ENCODE results near the gene ATP1A4.

The ATP1A4 gene

DNA sequence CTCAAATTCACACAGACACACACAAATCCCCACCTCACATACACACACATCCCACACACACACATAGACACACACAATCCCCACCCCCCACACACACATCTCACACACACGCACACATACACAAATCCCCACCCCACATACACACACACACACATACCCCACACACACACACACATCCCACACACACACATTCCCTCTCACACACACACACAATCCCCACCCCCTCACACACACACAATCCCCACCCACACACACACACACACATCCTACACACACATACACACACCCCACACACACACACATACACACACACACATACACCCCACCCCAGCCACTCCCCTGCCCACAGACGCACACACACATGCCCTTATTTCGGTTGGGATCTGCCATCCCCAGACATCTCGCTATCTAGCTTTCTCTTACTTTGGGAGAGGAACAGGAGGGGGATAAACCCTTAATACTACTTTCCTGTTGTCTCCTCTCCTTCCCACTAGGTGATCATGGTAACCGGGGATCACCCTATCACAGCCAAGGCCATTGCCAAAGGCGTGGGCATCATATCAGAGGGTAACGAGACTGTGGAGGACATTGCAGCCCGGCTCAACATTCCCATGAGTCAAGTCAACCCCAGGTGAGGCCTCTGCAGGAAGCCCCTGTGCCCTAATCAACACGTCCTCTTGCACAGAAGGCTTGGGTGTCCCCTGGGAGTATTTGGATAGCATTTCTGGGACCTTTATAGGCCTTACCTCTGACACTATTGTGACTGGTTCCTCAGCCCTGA is 17.2 kb upstream of the ATP1A4 start:
- no peak overlapping the region for H3K9ac ChIP-seq (ENCODE audit: low read depth, low read length)
- peaks cover 33% of the 10 kb centered on the region for H3K36me3 ChIP-seq (ENCODE audit: control insufficient read depth, insufficient read depth, low read length)
- no peaks in the 10 kb centered on the region for H3K27me3 ChIP-seq (ENCODE audit: control insufficient read depth, insufficient read depth, low read length)
- no peaks in the 10 kb centered on the region for H3K4me1 ChIP-seq (ENCODE audit: control insufficient read depth, insufficient read depth, low read length)
- no peaks in the 10 kb centered on the region for H3K9me3 ChIP-seq (ENCODE audit: control insufficient read depth, insufficient read depth, low read length)
- no peak overlapping the region for H3K4me3 ChIP-seq (ENCODE audit: low read depth, low read length)

- no peaks in the 10 kb centered on the region for H3K27me3 ChIP-seq (ENCODE audit: control insufficient read depth, insufficient read depth, low read length)
- no peak overlapping the region for H3K4me3 ChIP-seq (ENCODE audit: low read depth, low read length)
- peaks cover 26% of the 10 kb centered on the region for H3K36me3 ChIP-seq (ENCODE audit: control insufficient read depth, insufficient read depth, low read length)
- H3K4me1 ChIP-seq (ENCODE audit: control insufficient read depth, insufficient read depth, low read length) = no peaks in the 10 kb centered on the region
- no peaks in the 10 kb centered on the region for H3K9me3 ChIP-seq (ENCODE audit: control insufficient read depth, insufficient read depth, low read length)
- no peak overlapping the region for H3K9ac ChIP-seq (ENCODE audit: low read depth, low read length)
Observed at GRCh38 chr1:160134791-160135572, 16.4 kb upstream of the ATP1A4 start.

DNA sequence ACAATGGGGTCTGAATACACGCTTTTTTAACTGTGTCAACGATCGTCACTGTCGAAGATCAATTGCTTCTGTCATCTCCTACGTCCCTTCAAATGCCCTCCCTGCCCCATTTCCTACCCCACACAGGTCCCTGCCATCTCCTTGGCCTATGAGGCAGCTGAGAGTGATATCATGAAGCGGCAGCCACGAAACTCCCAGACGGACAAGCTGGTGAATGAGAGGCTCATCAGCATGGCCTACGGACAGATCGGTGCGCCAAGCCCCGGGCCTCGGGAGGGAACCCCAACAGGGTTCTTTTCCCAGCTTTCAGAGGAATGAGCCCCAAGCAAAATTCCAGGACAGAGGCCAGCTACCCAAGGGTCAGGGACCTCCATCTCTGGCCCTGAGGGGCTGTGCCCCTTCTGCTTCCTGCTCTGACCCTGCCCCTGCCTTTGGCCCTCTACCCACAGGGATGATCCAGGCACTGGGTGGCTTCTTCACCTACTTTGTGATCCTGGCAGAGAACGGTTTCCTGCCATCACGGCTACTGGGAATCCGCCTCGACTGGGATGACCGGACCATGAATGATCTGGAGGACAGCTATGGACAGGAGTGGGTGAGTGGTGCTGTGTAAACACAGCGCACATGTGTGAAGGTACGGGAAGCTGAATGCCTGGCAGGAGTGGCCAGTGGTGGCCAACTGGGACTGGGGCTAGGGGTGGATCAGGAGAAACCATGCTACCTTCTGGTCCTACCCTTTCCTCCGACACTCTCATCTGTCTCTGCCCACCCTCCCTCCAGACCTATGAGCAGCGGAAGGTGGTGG is 15.1 kb upstream of the ATP1A4 start:
- Histone ChIP-seq H3K9me3 (ENCODE audit: control insufficient read depth, insufficient read depth, low read length) (no peaks in the 10 kb centered on the region), H3K27me3 (ENCODE audit: control insufficient read depth, insufficient read depth, low read length) (no peaks in the 10 kb centered on the region), H3K4me1 (ENCODE audit: control insufficient read depth, insufficient read depth, low read length) (no peaks in the 10 kb centered on the region), H3K9ac (ENCODE audit: low read depth, low read length) (no peak overlapping the region), H3K36me3 (ENCODE audit: control insufficient read depth, insufficient read depth, low read length) (peaks cover 17% of the 10 kb centered on the region), H3K4me3 (ENCODE audit: low read depth, low read length) (no peak overlapping the region)

DNA sequence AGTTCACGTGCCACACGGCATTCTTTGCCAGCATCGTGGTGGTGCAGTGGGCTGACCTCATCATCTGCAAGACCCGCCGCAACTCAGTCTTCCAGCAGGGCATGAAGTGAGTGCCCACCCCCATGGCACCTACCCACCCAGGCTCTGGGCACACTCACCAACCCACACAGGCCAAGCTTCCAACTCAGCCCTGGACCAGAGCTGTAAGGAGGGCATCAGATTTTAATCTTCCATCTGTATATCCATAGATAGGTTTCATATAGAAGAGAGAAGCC is 14.5 kb upstream of the ATP1A4 start:
- H3K36me3 ChIP-seq (ENCODE audit: control insufficient read depth, insufficient read depth, low read length) = peaks cover 15% of the 10 kb centered on the region
- no peak overlapping the region for H3K4me3 ChIP-seq (ENCODE audit: low read depth, low read length)
- H3K27me3 ChIP-seq (ENCODE audit: control insufficient read depth, insufficient read depth, low read length) = no peaks in the 10 kb centered on the region
- H3K9me3 ChIP-seq (ENCODE audit: control insufficient read depth, insufficient read depth, low read length) = no peaks in the 10 kb centered on the region
- no peak overlapping the region for H3K9ac ChIP-seq (ENCODE audit: low read depth, low read length)
- no peaks in the 10 kb centered on the region for H3K4me1 ChIP-seq (ENCODE audit: control insufficient read depth, insufficient read depth, low read length)

GRCh38 chr1:160137216-160137862 is 14.1 kb upstream of the ATP1A4 start:
- Histone ChIP-seq H3K4me3 (ENCODE audit: low read depth, low read length) (no peak overlapping the region), H3K36me3 (ENCODE audit: control insufficient read depth, insufficient read depth, low read length) (peaks cover 12% of the 10 kb centered on the region), H3K9ac (ENCODE audit: low read depth, low read length) (no peak overlapping the region), H3K4me1 (ENCODE audit: control insufficient read depth, insufficient read depth, low read length) (no peaks in the 10 kb centered on the region), H3K27me3 (ENCODE audit: control insufficient read depth, insufficient read depth, low read length) (no peaks in the 10 kb centered on the region), H3K9me3 (ENCODE audit: control insufficient read depth, insufficient read depth, low read length) (no peaks in the 10 kb centered on the region)

DNA sequence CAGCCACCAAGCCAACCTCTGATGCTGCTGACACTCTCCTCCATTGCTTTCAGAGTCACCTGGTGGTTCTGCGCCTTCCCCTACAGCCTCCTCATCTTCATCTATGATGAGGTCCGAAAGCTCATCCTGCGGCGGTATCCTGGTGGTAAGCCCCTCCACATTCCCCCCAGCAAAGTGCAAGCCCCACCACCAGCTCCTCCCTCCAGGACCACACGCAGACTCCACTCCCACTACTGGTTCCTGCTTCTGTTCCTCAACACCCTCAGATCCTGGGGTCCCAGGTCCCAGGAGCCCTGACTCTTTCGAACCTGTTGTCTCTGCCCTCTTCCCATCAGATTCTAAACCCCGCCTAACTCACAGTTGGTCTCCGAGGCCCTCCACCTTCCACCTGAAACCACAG is 11.6 kb upstream of the ATP1A4 start:
- H3K27me3 ChIP-seq (ENCODE audit: control insufficient read depth, insufficient read depth, low read length) = no peaks in the 10 kb centered on the region
- no peak overlapping the region for H3K4me3 ChIP-seq (ENCODE audit: low read depth, low read length)
- no peaks in the 10 kb centered on the region for H3K9me3 ChIP-seq (ENCODE audit: control insufficient read depth, insufficient read depth, low read length)
- H3K36me3 ChIP-seq (ENCODE audit: control insufficient read depth, insufficient read depth, low read length) = peaks cover 12% of the 10 kb centered on the region
- no peak overlapping the region for H3K9ac ChIP-seq (ENCODE audit: low read depth, low read length)
- H3K4me1 ChIP-seq (ENCODE audit: control insufficient read depth, insufficient read depth, low read length) = no peaks in the 10 kb centered on the region

- H3K9me3 ChIP-seq (ENCODE audit: control insufficient read depth, insufficient read depth, low read length) = no peaks in the 10 kb centered on the region
- no peaks in the 10 kb centered on the region for H3K27me3 ChIP-seq (ENCODE audit: control insufficient read depth, insufficient read depth, low read length)
- no peak overlapping the region for H3K9ac ChIP-seq (ENCODE audit: low read depth, low read length)
Observed at GRCh38 chr1:160143695-160144094, 7.7 kb upstream of the ATP1A4 start.

GRCh38 chr1:160144921-160145320 is 6.5 kb upstream of the ATP1A4 start:
- Histone ChIP-seq H3K9ac (ENCODE audit: low read depth, low read length) (no peak overlapping the region), H3K9me3 (ENCODE audit: control insufficient read depth, insufficient read depth, low read length) (no peaks in the 10 kb centered on the region), H3K27me3 (ENCODE audit: control insufficient read depth, insufficient read depth, low read length) (no peaks in the 10 kb centered on the region), H3K36me3 (ENCODE audit: control insufficient read depth, insufficient read depth, low read length) (no peaks in the 10 kb centered on the region), H3K4me3 (ENCODE audit: low read depth, low read length) (no peak overlapping the region), H3K4me1 (ENCODE audit: control insufficient read depth, insufficient read depth, low read length) (no peaks in the 10 kb centered on the region)

More at GRCh38 chr1:160143695-160144094, 7.7 kb upstream of the ATP1A4 start:
- no peaks in the 10 kb centered on the region for H3K36me3 ChIP-seq (ENCODE audit: control insufficient read depth, insufficient read depth, low read length)
- no peaks in the 10 kb centered on the region for H3K4me1 ChIP-seq (ENCODE audit: control insufficient read depth, insufficient read depth, low read length)
- no peak overlapping the region for H3K4me3 ChIP-seq (ENCODE audit: low read depth, low read length)

- H3K9ac ChIP-seq (ENCODE audit: low read depth, low read length) = no peak overlapping the region
- H3K4me1 ChIP-seq (ENCODE audit: control insufficient read depth, insufficient read depth, low read length) = no peaks in the 10 kb centered on the region
- no peaks in the 10 kb centered on the region for H3K36me3 ChIP-seq (ENCODE audit: control insufficient read depth, insufficient read depth, low read length)
- no peaks in the 10 kb centered on the region for H3K27me3 ChIP-seq (ENCODE audit: control insufficient read depth, insufficient read depth, low read length)
- no peaks in the 10 kb centered on the region for H3K9me3 ChIP-seq (ENCODE audit: control insufficient read depth, insufficient read depth, low read length)
- no peak overlapping the region for H3K4me3 ChIP-seq (ENCODE audit: low read depth, low read length)
Observed at GRCh38 chr1:160146107-160146506, 5.3 kb upstream of the ATP1A4 start.

DNA sequence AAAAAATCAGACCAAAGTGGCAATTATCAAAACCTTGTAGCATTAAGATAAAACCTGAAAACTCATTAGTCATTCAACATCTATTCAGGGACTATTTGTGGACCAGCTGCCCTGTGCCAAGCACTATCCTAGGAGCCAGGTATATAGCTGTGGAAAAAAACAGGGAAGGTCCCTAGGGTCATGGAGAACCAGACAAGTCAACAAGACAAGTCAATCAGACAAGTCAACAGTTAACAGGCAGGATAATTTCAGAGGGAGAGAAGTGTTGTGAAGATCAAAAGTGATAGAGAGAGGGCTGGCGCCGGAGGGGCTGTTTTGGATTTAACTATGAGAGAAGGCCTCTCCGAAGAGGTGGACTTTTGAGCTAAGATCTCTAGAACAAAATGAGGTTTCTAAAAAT is 3.3 kb upstream of the ATP1A4 start:
- Histone ChIP-seq H3K27me3 (ENCODE audit: control insufficient read depth, insufficient read depth, low read length) (no peaks in the 10 kb centered on the region), H3K9ac (ENCODE audit: low read depth, low read length) (no peak overlapping the region), H3K4me3 (ENCODE audit: low read depth, low read length) (no peak overlapping the region), H3K36me3 (ENCODE audit: control insufficient read depth, insufficient read depth, low read length) (no peaks in the 10 kb centered on the region), H3K9me3 (ENCODE audit: control insufficient read depth, insufficient read depth, low read length) (no peaks in the 10 kb centered on the region), H3K4me1 (ENCODE audit: control insufficient read depth, insufficient read depth, low read length) (no peaks in the 10 kb centered on the region)

DNA sequence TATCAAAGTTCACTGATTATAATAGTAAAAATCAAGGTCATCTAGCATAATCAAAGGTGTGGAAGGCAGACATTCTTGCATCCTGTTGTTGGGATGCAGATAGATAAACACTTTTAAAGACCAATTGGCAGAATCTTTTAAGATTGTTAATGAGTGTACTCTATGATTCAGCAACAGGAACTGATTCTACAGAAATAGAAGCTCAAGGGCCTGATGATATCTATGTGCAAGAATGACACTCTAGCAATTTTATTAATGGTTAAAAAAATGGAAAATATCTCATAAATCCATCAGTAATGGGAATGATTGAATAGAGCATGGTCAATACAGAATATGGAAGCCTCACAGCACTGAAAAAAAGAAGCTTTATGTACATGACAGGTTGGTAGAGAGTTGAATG is 2.2 kb upstream of the ATP1A4 start:
- Histone ChIP-seq H3K9ac (ENCODE audit: low read depth, low read length) (no peak overlapping the region), H3K4me1 (ENCODE audit: control insufficient read depth, insufficient read depth, low read length) (no peaks in the 10 kb centered on the region), H3K9me3 (ENCODE audit: control insufficient read depth, insufficient read depth, low read length) (no peaks in the 10 kb centered on the region), H3K36me3 (ENCODE audit: control insufficient read depth, insufficient read depth, low read length) (no peaks in the 10 kb centered on the region), H3K27me3 (ENCODE audit: control insufficient read depth, insufficient read depth, low read length) (no peaks in the 10 kb centered on the region), H3K4me3 (ENCODE audit: low read depth, low read length) (no peak overlapping the region)
